Epithelial cell of esophagus (primary cell): Measurements from ENCODE around the gene SDSL.

Experiments
- DNase-seq: peaks from one replicate; pipeline ENCODE4 v3.0.0; 2010; ENCODE audit warnings: low read depth
- H3K4me3 ChIP-seq: 2 replicates; pipeline ENCODE4 v1.5.1; 2011; ENCODE audit warnings: mild to moderate bottlenecking, low read length, control low read depth
- CTCF ChIP-seq: IDR thresholded peaks from 2 replicates; pipeline ENCODE4 v1.5.1; 2011; ENCODE audit warnings: low read depth, mild to moderate bottlenecking, low read length, control low read depth, inconsistent platforms; ENCODE audit not compliant: insufficient read depth; ENCODE audit errors: missing control alignments

SDSL gene

GRCh38 chr12:113408756-113409298, 13.4 kb upstream of the SDSL start:
- no peak for DNase-seq
- no peak overlapping the region for H3K4me3 ChIP-seq
- no peak for TF ChIP-seq CTCF

GRCh38 chr12:113409462-113410124, 12.6 kb upstream of the SDSL start:
- no peak for TF ChIP-seq CTCF
- no peak overlapping the region for H3K4me3 ChIP-seq
- no peak for DNase-seq

GRCh38 chr12:113413488-113413939, 8.7 kb upstream of the SDSL start:
- DNase-seq: peak; percentile 30
- H3K4me3 ChIP-seq: no peak overlapping the region
- no peak for TF ChIP-seq CTCF

GRCh38 chr12:113414519-113415038, 7.6 kb upstream of the SDSL start:
- H3K4me3 ChIP-seq: no peak overlapping the region
- DNase-seq: no peak
- no peak for TF ChIP-seq CTCF

- TF ChIP-seq CTCF: no peak
- no peak overlapping the region for H3K4me3 ChIP-seq
- no peak for DNase-seq
These were observed 6.0 kb upstream of the SDSL start for GRCh38 chr12:113416091-113416754.

GRCh38 chr12:113418213-113418879, 3.8 kb upstream of the SDSL start:
- H3K4me3 ChIP-seq: no peak overlapping the region
- no peak for DNase-seq
- TF ChIP-seq CTCF: no peak
